HFFc6 (cell line): ENCODE data around the gene CPNE4. TPM values are rescaled to one million over a fixed set of nuclear protein-coding genes. Genes with fewer than 3 reads are reported as not detected.

Experiments
- DNase-seq: peaks from one replicate; pipeline ENCODE4 v3.0.0-alpha.2; 2018
- H3K27ac Mint-ChIP-seq: 2 replicates; pipeline ENCODE4 v1.8.0; 2020; ENCODE audit warnings: mild to moderate bottlenecking, mixed read lengths
- H3K27me3 Mint-ChIP-seq: 2 replicates; pipeline ENCODE4 v1.8.0; 2021; ENCODE audit warnings: mild to moderate bottlenecking, moderate library complexity, mixed read lengths; ENCODE audit not compliant: insufficient read depth
- H3K36me3 Mint-ChIP-seq: 2 replicates; pipeline ENCODE4 v1.8.0; 2021; ENCODE audit warnings: low read depth, mixed read lengths
- H3K4me1 Mint-ChIP-seq: 2 replicates; pipeline ENCODE4 v1.8.0; 2020; ENCODE audit warnings: low read depth, mixed read lengths
- H3K4me3 Mint-ChIP-seq: 2 replicates; pipeline ENCODE4 v1.8.0; 2020; ENCODE audit warnings: mild to moderate bottlenecking, moderate library complexity, mixed read lengths
- H3K9me3 Mint-ChIP-seq: 2 replicates; pipeline ENCODE4 v1.8.0; 2020; ENCODE audit warnings: mild to moderate bottlenecking, mixed read lengths
- CTCF ChIP-seq: fragments of 200-600 bp; sonication (generic); IDR thresholded peaks from 2 replicates; pipeline ENCODE4 v1.5.0; 2021; ENCODE audit warnings: antibody characterized with exemption, mild to moderate bottlenecking
- total RNA-seq, 6 experiments: library from RNA; stranded (reverse); fragmentation: NEBNext Ultra II Directional; extraction: Animal tissue kit (Norgen Biotek cat#: 25700); gene quantifications; 2 replicates in 1 of 6; 3 replicates in 5 of 6; pipeline ENCODE4 v1.2.3, GENCODE V29; 2021

The CPNE4 gene
- total RNA-seq, 6 experiments from 2014 or later: not detected

DNA sequence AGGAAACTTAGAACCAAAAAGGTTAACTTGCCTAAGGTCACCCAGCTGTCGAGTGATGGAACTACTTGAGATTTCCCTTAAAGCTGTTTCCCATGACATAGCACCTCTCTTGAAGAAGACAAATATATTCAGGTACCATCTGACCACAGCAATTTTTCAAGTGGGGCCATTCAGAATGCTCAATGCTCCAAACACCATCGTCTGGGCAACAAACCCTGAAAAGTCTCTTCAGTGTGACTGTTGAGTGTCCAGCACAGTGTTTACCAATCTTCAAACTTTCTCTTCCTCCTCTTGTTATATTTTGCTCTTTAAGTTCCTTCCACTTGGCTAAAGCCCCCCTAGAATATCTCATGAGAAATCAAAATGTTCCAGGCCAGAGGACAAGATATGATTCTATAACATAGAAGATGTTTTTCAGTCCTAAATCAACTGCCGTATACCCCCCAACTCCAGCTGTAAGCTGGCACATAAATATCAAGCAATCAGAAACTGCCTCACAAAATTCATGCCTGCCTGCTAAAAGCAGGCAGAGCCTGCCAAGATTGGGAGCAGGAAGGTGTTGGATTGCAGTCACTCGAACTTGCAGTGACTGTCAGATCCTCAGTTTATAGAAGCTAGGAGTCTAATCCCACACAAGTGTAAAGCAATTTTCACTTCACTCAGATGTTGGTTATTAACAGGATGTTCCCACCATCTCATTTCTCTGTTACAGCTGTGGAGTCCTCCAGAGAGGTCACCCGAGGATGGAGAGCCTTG lies 301.6 kb downstream of the CPNE4 start:
- peaks cover 62% of the 10 kb centered on the region for H3K4me1 Mint-ChIP-seq
- H3K27ac Mint-ChIP-seq: no peak overlapping the region
- H3K4me3 Mint-ChIP-seq: no peak overlapping the region
- H3K9me3 Mint-ChIP-seq: no peaks in the 10 kb centered on the region; the same call in 1 of the 2 replicates
- no peak for DNase-seq
- H3K36me3 Mint-ChIP-seq: no peaks in the 10 kb centered on the region
- no peak for TF ChIP-seq CTCF
- no peaks in the 10 kb centered on the region; the same call in 1 of the 2 replicates for H3K27me3 Mint-ChIP-seq

- no peak for TF ChIP-seq CTCF
- H3K9me3 Mint-ChIP-seq: no peaks in the 10 kb centered on the region; the same call in 1 of the 2 replicates
- no peaks in the 10 kb centered on the region for H3K36me3 Mint-ChIP-seq
- no peak overlapping the region for H3K4me3 Mint-ChIP-seq
- peaks cover 55% of the 10 kb centered on the region for H3K4me1 Mint-ChIP-seq
- no peaks in the 10 kb centered on the region; the same call in 1 of the 2 replicates for H3K27me3 Mint-ChIP-seq
- no peak for DNase-seq
- no peak overlapping the region for H3K27ac Mint-ChIP-seq
These were observed 303.1 kb downstream of the CPNE4 start for GRCh38 chr3:131731709-131732108.

DNA sequence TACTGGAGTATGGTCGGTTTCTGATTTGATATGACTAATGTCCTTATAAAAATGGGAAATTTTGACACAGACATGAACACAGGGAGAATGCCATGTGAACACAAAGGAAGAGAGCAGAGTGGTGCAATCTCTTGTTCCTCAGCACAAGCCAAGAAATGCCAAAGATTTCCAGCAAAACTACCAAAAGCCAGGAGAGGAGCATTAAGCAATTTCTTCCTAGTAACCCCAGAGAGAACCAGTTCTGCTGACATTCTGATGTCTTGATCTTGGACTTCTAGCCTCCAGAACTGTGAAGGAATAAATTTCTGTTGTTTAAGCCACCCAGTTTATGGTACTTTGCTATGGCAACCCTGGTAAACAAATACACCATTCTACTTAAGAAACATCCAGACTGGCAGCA lies 304.2 kb downstream of the CPNE4 start:
- no peak overlapping the region for H3K4me3 Mint-ChIP-seq
- no peaks in the 10 kb centered on the region; the same call in 1 of the 2 replicates for H3K27me3 Mint-ChIP-seq
- no peaks in the 10 kb centered on the region for H3K36me3 Mint-ChIP-seq
- TF ChIP-seq CTCF: no peak
- DNase-seq: peak; percentile 22
- H3K27ac Mint-ChIP-seq: peak overlapping the region; percentile 19; the same call in 1 of the 2 replicates
- no peaks in the 10 kb centered on the region; the same call in 1 of the 2 replicates for H3K9me3 Mint-ChIP-seq
- peaks cover 49% of the 10 kb centered on the region for H3K4me1 Mint-ChIP-seq

GRCh38 chr3:131729643-131730017 lies 305.2 kb downstream of the CPNE4 start:
- no peak overlapping the region for H3K4me3 Mint-ChIP-seq
- H3K36me3 Mint-ChIP-seq: no peaks in the 10 kb centered on the region
- 0 out of 2 replicates have a peak overlapping the region, but pooled peaks have one; percentile 13 for H3K27ac Mint-ChIP-seq
- TF ChIP-seq CTCF: no peak
- H3K27me3 Mint-ChIP-seq: no peaks in the 10 kb centered on the region; the same call in 1 of the 2 replicates
- peaks cover 39% of the 10 kb centered on the region for H3K4me1 Mint-ChIP-seq
- H3K9me3 Mint-ChIP-seq: no peaks in the 10 kb centered on the region; the same call in 1 of the 2 replicates
- DNase-seq: no peak

DNA sequence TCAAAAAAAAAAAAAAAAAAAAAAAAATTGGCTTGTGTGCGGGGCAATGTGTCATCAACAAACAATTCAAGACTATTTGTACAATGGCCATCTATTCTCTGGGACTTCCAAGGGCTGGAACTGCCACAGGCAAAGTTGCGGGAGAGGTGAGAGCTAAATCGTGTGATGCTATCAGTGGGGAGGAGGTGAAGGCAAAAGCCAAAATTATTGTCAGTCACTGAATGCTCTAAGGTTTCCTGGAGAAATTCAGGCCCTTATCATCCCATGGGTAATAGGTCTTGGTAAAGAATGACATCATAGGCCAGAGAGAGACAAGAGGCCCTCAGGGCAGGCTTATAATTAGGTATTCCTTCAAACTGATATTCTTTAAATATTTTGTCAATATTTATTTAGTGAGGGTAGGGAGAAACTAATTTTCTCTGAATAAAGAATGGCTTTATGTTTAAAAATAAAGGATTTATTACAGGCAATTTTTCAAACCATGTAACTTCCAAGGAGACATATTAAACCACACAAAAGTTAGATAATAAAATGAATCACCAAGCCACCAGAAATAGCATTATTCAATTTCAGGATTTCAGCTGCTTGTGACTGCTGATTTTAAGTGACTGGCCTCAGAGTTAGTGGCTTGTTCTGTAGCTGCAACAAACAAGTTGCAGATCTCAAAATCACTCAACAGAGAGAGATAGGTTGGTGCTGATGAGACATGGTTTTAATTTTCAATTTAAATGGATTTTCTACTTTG lies 305.7 kb downstream of the CPNE4 start:
- H3K27ac Mint-ChIP-seq: peak overlapping the region; percentile 13; the same call in 1 of the 2 replicates
- no peak for TF ChIP-seq CTCF
- peaks cover 34% of the 10 kb centered on the region for H3K4me1 Mint-ChIP-seq
- peak; percentile 21 for DNase-seq
- H3K36me3 Mint-ChIP-seq: no peaks in the 10 kb centered on the region
- H3K4me3 Mint-ChIP-seq: no peak overlapping the region
- no peaks in the 10 kb centered on the region for H3K27me3 Mint-ChIP-seq
- H3K9me3 Mint-ChIP-seq: no peaks in the 10 kb centered on the region; the same call in 1 of the 2 replicates
